Left hindlimb (tissue), 1 donor: Measurements from ENCODE around the gene CRYGN.

Experiments
- DNase-seq: peaks from one replicate; pipeline ENCODE4 v3.0.0-alpha.2; 2018

CRYGN gene

GRCh38 chr7:151389096-151389767, 50.7 kb downstream of the CRYGN start:
- peak; percentile 4 for DNase-seq

DNA sequence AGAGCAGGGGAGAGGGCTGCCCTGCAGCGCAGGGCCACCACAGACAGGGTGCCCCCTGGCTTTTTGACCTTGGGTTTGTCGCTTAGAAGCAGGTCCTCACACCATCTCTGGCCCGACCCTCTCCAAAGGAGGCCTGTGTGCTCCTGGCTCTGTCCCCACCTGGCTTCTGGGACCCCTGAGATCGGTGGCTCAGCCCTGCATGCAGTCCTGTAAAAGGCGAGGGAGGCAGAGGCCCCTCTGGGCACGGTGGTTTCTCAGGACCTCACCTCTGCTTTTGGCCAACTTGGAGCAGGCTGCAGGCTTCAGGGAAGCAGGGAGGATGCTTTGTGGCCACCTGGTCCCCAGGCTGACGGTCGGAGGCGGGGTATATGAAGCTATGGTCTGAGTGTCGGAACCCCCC, 51.5 kb downstream of the CRYGN start:
- DNase-seq: no peak

- DNase-seq: peak; percentile 21
Observed at GRCh38 chr7:151388007-151388297, 52.0 kb downstream of the CRYGN start.

GRCh38 chr7:151387161-151388006, 52.6 kb downstream of the CRYGN start:
- peak; percentile 20 for DNase-seq

DNA sequence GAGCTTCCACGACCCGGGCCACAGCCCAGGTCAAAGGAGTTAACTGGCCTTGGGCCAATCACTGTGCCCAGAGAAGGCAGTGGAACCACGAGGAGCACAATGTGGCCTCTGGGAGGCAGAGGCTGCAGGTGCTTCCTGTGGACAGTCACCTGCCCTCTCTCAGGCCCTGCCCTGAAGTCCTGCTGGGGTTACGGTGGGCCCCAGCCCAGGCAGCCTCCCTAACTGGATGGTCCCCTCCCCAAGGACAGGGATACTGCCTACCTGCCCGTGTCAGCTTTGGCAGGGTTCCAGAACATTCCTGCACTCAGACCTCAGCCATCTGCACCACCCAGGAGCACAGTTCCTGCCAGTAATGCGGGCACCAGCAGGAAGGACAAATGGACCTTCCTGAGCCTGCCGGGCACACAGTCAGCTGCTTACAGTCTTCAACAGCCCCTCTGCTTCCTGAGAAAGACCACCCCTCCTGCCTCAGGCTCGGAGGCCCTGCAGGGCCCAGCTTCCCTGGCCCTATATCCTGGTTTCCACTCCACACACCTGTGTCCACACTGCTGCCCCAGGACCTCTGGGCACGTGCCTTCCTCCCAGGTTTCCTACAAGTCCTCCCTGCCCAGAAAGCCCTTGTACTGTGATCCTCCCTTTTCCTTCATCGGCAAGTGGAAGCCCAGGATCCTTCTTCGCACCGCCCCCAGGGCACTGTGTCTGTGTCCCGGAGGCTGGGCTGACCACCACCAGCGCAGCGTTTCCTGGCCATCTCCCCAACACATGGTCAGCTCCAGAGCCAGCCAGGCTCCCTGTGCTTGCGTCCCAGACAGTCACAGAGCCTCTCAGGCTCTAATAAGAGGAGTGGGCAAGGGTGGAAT, 53.4 kb downstream of the CRYGN start:
- DNase-seq: no peak

- no peak for DNase-seq
Observed at GRCh38 chr7:151385626-151386300, 54.2 kb downstream of the CRYGN start.

DNA sequence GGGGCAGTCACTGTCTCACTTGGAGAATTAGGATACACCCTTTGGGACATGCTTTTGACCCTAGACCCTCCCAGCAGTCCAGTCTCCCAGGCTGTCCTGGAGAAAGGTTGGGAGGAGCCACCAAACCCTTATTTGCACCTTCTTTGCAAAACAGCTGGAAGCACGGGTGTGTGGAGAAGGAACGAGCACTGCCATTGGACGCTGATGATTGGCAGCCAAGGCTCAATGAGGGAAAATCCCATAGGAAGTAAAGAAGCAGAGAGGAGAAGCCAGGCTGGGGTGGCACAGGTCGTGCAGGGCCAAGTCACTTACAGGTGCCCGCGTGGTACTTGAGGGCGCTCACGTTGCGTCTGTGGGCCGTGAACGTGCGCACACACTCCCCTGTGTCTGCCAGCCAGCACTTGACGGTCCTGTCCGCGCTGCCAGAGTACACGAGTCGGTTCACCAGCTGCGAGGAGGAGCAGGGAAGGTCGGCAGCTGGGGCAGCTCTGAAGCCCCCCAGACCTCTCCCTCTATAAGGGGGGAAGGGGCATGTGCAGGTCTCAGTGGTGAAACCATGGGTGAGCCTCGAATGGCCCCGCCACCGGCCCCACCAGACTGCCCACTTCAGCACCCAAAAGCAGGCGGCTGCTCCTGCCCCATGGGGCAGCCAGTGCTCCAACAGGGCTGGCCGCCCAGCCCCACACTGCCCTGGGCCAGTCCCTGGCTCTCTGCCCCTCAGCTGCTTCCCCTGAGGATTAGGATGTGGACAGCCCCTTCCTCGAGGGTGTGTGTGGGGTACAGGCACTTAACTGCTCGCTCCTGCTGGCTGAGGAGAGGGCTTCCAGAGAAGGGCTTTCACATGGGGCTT, 54.9 kb downstream of the CRYGN start:
- no peak for DNase-seq

GRCh38 chr7:151384352-151384697, 55.6 kb downstream of the CRYGN start:
- no peak for DNase-seq

GRCh38 chr7:151383638-151384351, 56.1 kb downstream of the CRYGN start:
- DNase-seq: no peak

- DNase-seq: no peak
Observed at GRCh38 chr7:151382079-151382885, 57.7 kb downstream of the CRYGN start.

GRCh38 chr7:151381348-151382078, 58.4 kb downstream of the CRYGN start:
- no peak for DNase-seq

DNA sequence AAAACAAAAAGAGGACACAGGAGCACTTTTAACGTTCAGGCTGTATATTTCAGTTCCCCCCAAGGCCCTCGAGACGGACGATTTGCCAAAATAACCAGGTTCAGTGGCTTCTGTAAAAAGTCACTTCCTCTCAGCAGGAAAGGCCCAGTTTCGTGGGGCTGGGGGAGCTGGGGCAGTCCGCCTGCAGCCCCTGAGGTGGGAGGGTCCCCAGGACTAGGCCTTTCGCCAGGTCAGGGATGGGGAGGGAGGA, 58.9 kb downstream of the CRYGN start:
- no peak for DNase-seq

DNA sequence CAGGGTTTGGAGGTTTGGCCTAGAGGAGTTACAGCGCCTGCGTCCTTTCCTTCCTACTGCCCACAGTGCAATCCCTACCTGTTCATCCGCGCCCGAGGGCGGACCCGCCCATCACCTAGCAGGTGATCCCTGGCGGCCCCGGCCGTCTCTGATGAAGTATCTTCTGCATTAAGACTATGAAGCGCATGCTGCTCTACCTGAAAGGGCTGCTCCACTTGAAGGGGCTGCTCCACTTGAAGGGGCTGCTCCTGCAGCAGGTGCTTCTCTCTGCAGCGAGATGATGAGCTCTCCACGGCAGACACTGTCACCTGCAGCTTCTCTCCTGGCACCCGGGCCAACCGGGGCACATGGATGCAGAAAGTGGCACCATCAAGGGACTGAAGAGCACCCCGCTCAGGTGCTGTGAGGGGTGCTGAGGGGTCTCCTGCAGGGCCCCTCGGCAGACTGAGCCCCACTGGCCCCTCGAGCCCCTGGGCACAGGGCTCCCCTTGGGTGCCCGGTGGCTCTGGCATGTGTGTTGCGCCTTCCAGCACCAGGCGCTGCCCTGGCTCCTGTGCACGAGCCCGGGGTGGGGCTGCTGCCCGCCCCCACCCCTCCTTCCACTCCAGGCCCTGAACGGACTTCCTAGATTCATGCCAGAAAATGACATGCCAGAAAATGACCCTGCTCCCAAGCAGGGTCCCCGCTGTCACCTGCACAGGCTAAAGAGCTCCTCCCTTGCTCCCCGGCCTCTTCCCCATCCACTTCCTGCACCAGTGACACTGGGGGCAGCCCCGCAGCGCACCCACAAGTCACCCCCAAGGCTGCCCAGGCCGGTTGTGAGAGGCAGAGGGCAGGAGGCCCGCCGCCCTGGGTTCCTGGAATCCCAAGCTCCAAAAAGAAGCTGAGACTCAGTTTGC, 59.5 kb downstream of the CRYGN start:
- no peak for DNase-seq

- no peak for DNase-seq
Observed at GRCh38 chr7:151379534-151380198, 60.3 kb downstream of the CRYGN start.

DNA sequence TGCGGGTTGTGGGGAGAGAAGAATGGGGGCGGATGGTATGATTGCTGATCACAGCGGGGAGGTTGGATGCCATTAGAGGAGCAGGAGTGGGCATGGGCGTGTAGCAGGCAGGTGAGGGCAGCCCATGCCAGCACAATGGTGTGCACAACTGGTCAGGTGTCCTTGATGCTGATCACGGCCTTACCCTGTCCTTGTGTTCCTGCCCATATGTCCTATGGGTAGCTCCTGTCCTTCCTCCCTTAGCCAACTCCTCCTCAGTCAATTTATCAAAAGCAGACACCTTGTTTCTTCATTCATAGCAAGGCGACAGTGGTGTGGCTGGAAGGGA, 60.8 kb downstream of the CRYGN start:
- no peak for DNase-seq
